A549 treated with CpdA at 1 μM for 4 hours (cell line): ENCODE data around the gene FADS6. TPM values are rescaled to one million over a fixed set of nuclear protein-coding genes. Genes with fewer than 3 reads are reported as not detected.

Source experiments
- total RNA-seq: library from RNA; stranded (reverse); fragments of 200-300 nt; extraction: Qiagen RNA extraction; gene quantifications from 5 replicates; pipeline ENCODE4 v1.2.3, GENCODE V29; 2022; ENCODE audit warnings: low read depth

Gene FADS6
- total RNA-seq: not detected in 5 replicates

GRCh38 chr17:74892974-74893911 is at the start of gene FADS6:
Gene FADS6, minus strand, starts transcription at chr17:74893633. Its CDS starts 38 bp downstream, at chr17:74893595.

GRCh38 chr17:74935585-74936469 is 42.4 kb upstream of the FADS6 start, which contains the start of gene OTOP3:
Gene OTOP3, plus strand, starts transcription at chr17:74935898. Its CDS starts 24 bp downstream, at chr17:74935922.

DNA sequence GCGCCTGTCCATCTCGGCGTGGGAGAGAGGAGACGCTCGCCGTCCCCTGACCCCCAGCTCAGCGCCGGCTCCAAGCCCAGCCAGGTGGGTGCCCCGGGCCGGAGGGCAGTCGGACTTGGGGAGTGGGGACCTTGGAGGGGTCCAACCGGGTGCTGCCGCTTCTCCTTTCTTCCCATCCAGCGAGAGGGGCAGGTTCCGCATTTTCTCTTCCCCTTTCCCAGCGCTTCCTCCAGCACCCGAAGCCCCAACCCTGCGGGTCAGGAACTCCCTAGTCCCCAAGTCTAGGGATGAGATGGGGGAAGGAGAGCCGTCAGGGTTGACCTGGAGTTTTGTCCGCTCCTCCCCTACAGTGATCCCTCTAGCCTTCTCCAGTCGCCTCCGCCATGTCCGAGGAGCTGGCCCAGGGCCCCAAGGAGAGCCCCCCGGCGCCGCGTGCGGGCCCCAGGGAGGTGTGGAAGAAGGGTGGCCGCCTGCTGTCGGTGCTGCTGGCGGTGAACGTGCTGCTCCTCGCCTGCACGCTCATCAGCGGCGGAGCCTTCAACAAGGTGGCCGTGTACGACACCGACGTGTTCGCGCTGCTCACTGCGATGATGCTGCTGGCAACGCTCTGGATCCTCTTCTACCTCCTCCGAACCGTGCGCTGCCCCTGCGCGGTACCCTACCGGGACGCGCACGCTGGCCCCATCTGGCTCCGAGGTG is 31.0 kb upstream of the FADS6 start, which contains the start of gene OTOP2:
OTOP2 (plus strand) TSS at position 24 of the 699 bp plus-strand sequence; CDS start at position 384, 360 bp downstream.

GRCh38 chr17:74922694-74923537 is 29.5 kb upstream of the FADS6 start, which contains the start of gene USH1G:
Gene USH1G, minus strand, starts transcription at chr17:74923255. Its CDS starts 182 bp downstream, at chr17:74923073.

DNA sequence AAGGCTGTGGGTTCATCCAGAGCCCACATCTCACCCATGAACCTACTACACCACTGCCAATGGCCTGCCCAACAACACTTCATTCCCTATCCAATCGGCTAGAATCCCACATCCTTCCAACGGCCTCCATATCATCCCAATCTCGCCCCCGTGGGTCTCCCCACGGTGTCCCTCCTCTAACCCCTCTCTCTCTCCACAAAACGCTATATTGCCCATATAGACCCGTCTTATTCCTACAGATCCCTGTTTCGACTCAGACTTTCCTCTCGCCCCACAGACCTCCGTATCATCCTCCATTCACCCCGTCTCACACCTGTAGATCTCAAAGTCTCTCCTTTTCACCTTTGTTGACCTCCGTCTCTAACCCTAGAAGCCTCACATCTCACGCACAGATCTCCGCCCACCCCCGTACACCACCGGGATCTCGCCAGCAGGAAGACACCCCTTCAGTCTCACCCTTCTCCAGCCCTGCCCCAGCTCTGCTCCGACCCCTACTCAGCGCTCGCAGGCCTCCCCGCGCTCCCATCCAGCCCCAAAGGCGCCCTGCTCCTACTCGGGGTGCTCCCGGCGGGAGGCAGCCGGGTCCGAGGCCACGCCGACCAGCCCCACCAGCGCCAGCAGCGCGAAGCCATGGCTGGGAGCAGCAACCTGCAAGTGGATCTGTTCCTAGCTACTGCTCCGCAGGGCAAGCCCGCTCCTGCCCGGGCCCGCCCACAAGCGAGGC is 21.0 kb downstream of the FADS6 start, which contains the start of gene FDXR:
FDXR (minus strand) TSS at position 682 of the 724 bp plus-strand sequence; CDS start at position 632, 50 bp downstream.

GRCh38 chr17:74859459-74860228 is 33.8 kb downstream of the FADS6 start, which contains the start of gene GRIN2C:
Gene GRIN2C, minus strand, starts transcription at chr17:74859885. Its CDS starts 4,793 bp downstream, at chr17:74855092.

Other genes with a start within 250 kb of the FADS6 start
- gene CD300LF, start 180.7 kb downstream of the FADS6 start, total RNA-seq: not detected in 5 replicates
- gene RAB37, start 156.4 kb downstream of the FADS6 start, total RNA-seq: 1.0 to 1.6 TPM (median 1.1 TPM) in 5 replicates
- 31.8 to 50.4 TPM (median 46.4 TPM) in 5 replicates for gene NHERF1, start 145.0 kb downstream of the FADS6 start, total RNA-seq
- gene NAT9, start 117.3 kb downstream of the FADS6 start, total RNA-seq: 50.8 to 65.8 TPM (median 54.7 TPM) in 5 replicates
- gene GRIN2C, start 33.7 kb downstream of the FADS6 start, total RNA-seq: 0.22 to 0.71 TPM (median 0.25 TPM) in 5 replicates
- gene FDXR, start 20.6 kb downstream of the FADS6 start, total RNA-seq: 47.7 to 70.8 TPM (median 64.3 TPM) in 5 replicates
- gene USH1G, start 29.6 kb upstream of the FADS6 start, total RNA-seq: 0.02 to 0.12 TPM (median 0.08 TPM) in 4 of 5 replicates, not detected in the other
- 0.06 to 0.17 TPM (median 0.08 TPM) in 4 of 5 replicates, not detected in the other for gene OTOP2, start 30.6 kb upstream of the FADS6 start, total RNA-seq
- not detected in 5 replicates for gene OTOP3, start 42.3 kb upstream of the FADS6 start, total RNA-seq
- 6.6 to 8.5 TPM (median 7.2 TPM) in 5 replicates for gene HID1, start 79.1 kb upstream of the FADS6 start, total RNA-seq
- gene CDR2L, start 94.0 kb upstream of the FADS6 start, total RNA-seq: 33.1 to 46.8 TPM (median 45.6 TPM) in 5 replicates
- gene MRPL58, start 119.0 kb upstream of the FADS6 start, total RNA-seq: 77.1 to 83.4 TPM (median 81.1 TPM) in 5 replicates
- gene ATP5PD, start 153.3 kb upstream of the FADS6 start, total RNA-seq: 479 to 548 TPM (median 503 TPM) in 5 replicates
- gene KCTD2, start 153.6 kb upstream of the FADS6 start, total RNA-seq: 27.8 to 28.7 TPM (median 27.9 TPM) in 5 replicates
- gene SLC16A5, start 194.3 kb upstream of the FADS6 start, total RNA-seq: 20.6 to 29.3 TPM (median 26.9 TPM) in 5 replicates
- 17.8 to 22.6 TPM (median 18.7 TPM) in 5 replicates for gene ARMC7, start 216.3 kb upstream of the FADS6 start, total RNA-seq
- gene NT5C, start 238.1 kb upstream of the FADS6 start, total RNA-seq: 87.9 to 130 TPM (median 123 TPM) in 5 replicates